Measurements from ENCODE around the gene ABHD2. TPM values are rescaled to one million over a fixed set of nuclear protein-coding genes. Genes with fewer than 3 reads are reported as not detected.

Gene ABHD2
- total and polyA plus RNA-seq, 9 of the 15 experiments (the other 6 are each of a cell fraction or from before 2014, with no cell fraction given), result 16.9 to 99.8 (median 47.5) TPM

GRCh38 chr15:89243691-89244573 lies 155.7 kb downstream of the ABHD2 start, which contains the start of gene FANCI (continued):
- TF ChIP-seq GTF2F1 (IDR thresholded peaks at IDR 0.05; ENCODE audit: low read depth, low read length), result no peak; the same call in 1 of the 2 replicates
- no peak for TF ChIP-seq TSC22D4 (tag; IDR thresholded peaks at IDR 0.05)
- TF ChIP-seq CEBPG (CRISPR knock-in tag; IDR thresholded peaks at IDR 0.05), result peak; percentile 53; the same call in 1 of the 2 replicates
- peak in 1 of 2 experiments; percentile 32; a peak in 2 of 4 replicates for TF ChIP-seq CEBPG (tag; conservative IDR thresholded peaks at IDR 0.05 in 1 of 2, IDR thresholded peaks at IDR 0.05 in 1 of 2)
- peak; percentile 76; the same call in 1 of the 2 replicates for TF ChIP-seq PHF21A (IDR thresholded peaks at IDR 0.05; ENCODE audit: borderline replicate concordance, low read depth)
- no peak for TF ChIP-seq CHD4 (IDR thresholded peaks at IDR 0.05; ENCODE audit: insufficient read depth, insufficient replicate concordance, low read depth, low read length, poor library complexity, severe bottlenecking)
- TF ChIP-seq ZSCAN32 (CRISPR knock-in tag; IDR thresholded peaks at IDR 0.05), result no peak
- 0 out of 2 replicates have a peak, but pooled peaks have one; percentile 75 for TF ChIP-seq RERE (CRISPR knock-in tag; IDR thresholded peaks at IDR 0.05; ENCODE audit: borderline replicate concordance)
- TF ChIP-seq MBD2 (IDR thresholded peaks at IDR 0.05; ENCODE audit: borderline replicate concordance, low read depth), result peak; percentile 85
- TF ChIP-seq ZBTB17 (CRISPR knock-in tag; IDR thresholded peaks at IDR 0.05), result no peak
- no peak for TF ChIP-seq CREBBP (IDR thresholded peaks at IDR 0.05; ENCODE audit: low read depth, low read length)
- TF ChIP-seq HNRNPK (IDR thresholded peaks at IDR 0.05; ENCODE audit: low read depth, low read length, poor library complexity, severe bottlenecking), result no peak
- peak; percentile 71 to 81 for TF ChIP-seq RAD21 (CRISPR knock-in tag; conservative IDR thresholded peaks at IDR 0.05 in 1 of 2, IDR thresholded peaks at IDR 0.05 in 1 of 2)
- no peak for TF ChIP-seq TAL1 (IDR thresholded peaks at IDR 0.05)
- TF ChIP-seq TGIF2 (CRISPR knock-in tag; IDR thresholded peaks at IDR 0.05), result no peak
- no peak for TF ChIP-seq GATAD2B (IDR thresholded peaks at IDR 0.05; ENCODE audit: borderline replicate concordance)
- TF ChIP-seq POLR2G (IDR thresholded peaks at IDR 0.05; ENCODE audit: low read depth, low read length), result peak; percentile 97
- TF ChIP-seq ZNF583 (CRISPR knock-in tag; IDR thresholded peaks at IDR 0.05), result no peak
- peak; percentile 87; the same call in 1 of the 2 replicates for TF ChIP-seq PRMT5 (CRISPR knock-in tag; IDR thresholded peaks at IDR 0.05)
